ENCODE data around the gene CROCC2. TPM values are rescaled to one million over a fixed set of nuclear protein-coding genes. Genes with fewer than 3 reads are reported as not detected.
A peak's percentile ranks its signal among the peaks of the same experiment; 100 is the strongest.

Gene CROCC2
- total RNA-seq, 1 donor from 2014 or later = not detected

DNA sequence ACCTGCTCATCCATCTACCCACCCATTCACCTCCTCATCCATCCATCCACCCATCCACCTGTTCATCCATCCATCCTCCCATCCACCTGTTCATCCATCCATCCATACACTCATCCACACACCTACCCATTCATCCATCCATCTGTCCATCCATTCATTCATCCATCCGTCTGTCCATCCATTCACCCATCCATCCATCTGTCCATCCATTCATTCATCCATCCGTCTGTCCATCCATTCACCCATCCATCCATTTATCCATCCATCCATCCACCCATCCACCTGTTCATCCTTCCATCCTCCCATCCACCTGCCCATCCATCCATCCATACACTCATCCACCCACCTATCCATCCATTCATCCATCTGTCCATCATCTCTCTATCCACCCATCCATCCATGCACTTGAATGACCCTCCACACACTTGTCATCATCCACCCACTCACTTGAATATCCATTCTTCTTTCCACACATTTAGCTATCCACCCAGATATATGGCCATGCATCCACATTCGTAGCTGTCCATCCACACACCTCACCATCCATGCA, 45.0 kb downstream of the CROCC2 start:
- H3K9me3 Mint-ChIP-seq = no peaks in the 10 kb centered on the region

GRCh38 chr2:240952496-240953246, 46.5 kb downstream of the CROCC2 start:
- Mint-ChIP-seq H3K27me3 (ENCODE audit: low read depth) (peaks cover 9% of the 10 kb centered on the region), H3K9me3 (no peaks in the 10 kb centered on the region), H3K36me3 (ENCODE audit: low read depth) (no peaks in the 10 kb centered on the region), H3K4me1 (peaks cover 20% of the 10 kb centered on the region), H3K4me3 (no peak overlapping the region), H3K27ac (ENCODE audit: unreplicated experiment) (no peak overlapping the region)
- TF ChIP-seq, protein P1, sequence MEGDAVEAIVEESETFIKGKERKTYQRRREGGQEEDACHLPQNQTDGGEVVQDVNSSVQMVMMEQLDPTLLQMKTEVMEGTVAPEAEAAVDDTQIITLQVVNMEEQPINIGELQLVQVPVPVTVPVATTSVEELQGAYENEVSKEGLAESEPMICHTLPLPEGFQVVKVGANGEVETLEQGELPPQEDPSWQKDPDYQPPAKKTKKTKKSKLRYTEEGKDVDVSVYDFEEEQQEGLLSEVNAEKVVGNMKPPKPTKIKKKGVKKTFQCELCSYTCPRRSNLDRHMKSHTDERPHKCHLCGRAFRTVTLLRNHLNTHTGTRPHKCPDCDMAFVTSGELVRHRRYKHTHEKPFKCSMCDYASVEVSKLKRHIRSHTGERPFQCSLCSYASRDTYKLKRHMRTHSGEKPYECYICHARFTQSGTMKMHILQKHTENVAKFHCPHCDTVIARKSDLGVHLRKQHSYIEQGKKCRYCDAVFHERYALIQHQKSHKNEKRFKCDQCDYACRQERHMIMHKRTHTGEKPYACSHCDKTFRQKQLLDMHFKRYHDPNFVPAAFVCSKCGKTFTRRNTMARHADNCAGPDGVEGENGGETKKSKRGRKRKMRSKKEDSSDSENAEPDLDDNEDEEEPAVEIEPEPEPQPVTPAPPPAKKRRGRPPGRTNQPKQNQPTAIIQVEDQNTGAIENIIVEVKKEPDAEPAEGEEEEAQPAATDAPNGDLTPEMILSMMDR (conservative IDR thresholded peaks at IDR 0.05) = no peak
- no peak for DNase-seq (ENCODE audit: low read depth, low spot score)

More for the DNA sequence above, 45.0 kb downstream of the CROCC2 start:
- Mint-ChIP-seq H3K27me3 (ENCODE audit: low read depth) (peaks cover 9% of the 10 kb centered on the region), H3K4me3 (no peak overlapping the region), H3K27ac (ENCODE audit: unreplicated experiment) (no peak overlapping the region), H3K36me3 (ENCODE audit: low read depth) (no peaks in the 10 kb centered on the region), H3K4me1 (peaks cover 24% of the 10 kb centered on the region)
- no peak for DNase-seq (ENCODE audit: low read depth, low spot score)
- TF ChIP-seq, protein P1 (conservative IDR thresholded peaks at IDR 0.05) = no peak

- H3K36me3 Mint-ChIP-seq (ENCODE audit: low read depth) = no peaks in the 10 kb centered on the region
- H3K4me1 Mint-ChIP-seq = peaks cover 20% of the 10 kb centered on the region
- no peak for DNase-seq (ENCODE audit: low read depth, low spot score)
- H3K4me3 Mint-ChIP-seq = no peak overlapping the region
- H3K27me3 Mint-ChIP-seq (ENCODE audit: low read depth) = peaks cover 9% of the 10 kb centered on the region
- H3K9me3 Mint-ChIP-seq = no peaks in the 10 kb centered on the region
- H3K27ac Mint-ChIP-seq (ENCODE audit: unreplicated experiment) = peak overlapping the region; percentile 1
- TF ChIP-seq, protein P1 (conservative IDR thresholded peaks at IDR 0.05) = no peak
Observed at GRCh38 chr2:240953426-240954410, 47.6 kb downstream of the CROCC2 start.

DNA sequence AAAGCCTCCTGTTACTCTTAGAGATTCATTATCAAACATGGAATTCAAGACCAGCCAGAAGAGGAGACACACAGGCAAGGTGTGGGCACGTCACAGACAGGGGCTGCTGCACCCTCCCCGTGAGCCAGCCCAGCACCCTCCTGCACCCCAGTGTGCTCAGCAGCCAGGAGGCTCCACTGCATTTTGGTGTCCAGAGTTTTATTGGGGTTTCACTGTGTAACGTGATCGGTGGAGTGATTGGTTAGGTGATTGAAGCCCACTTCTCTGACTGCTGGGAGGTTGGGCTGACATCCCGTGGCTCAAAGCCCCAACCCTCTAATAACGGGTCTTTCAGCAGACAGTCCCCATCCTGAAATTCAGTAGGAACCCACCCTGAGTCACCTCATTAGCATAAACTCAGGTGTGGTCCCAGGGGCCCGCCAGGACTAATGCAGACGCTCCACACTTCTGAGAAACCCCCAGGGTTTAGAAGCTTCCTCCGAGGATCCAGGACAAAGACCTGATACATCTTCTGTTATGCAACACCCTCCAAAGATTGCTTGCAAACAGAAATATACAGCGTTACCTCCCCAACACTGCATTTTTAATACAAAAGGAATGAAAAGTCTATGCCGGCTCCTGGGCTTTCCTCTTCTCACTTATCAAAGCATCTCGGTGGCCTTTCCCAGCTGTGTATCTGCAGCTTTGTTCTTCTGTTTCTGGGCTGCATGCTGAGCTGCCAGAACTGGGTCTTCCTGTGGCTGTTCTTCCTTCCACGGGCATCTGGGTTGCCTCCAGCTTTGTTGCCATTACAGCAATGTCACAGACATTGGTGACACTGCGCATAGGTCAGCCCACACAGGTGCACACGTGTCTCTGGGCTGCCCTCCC, 48.5 kb downstream of the CROCC2 start:
- Mint-ChIP-seq H3K27me3 (ENCODE audit: low read depth) (peaks cover 9% of the 10 kb centered on the region), H3K4me3 (peak overlapping the region; percentile 38), H3K9me3 (no peaks in the 10 kb centered on the region), H3K4me1 (peaks cover 20% of the 10 kb centered on the region), H3K36me3 (ENCODE audit: low read depth) (no peaks in the 10 kb centered on the region), H3K27ac (ENCODE audit: unreplicated experiment) (no peak overlapping the region)
- no peak for DNase-seq (ENCODE audit: low read depth, low spot score)
- TF ChIP-seq, protein P1 (conservative IDR thresholded peaks at IDR 0.05) = no peak

Measured in neural crest cell (in vitro differentiated cells).